ENCODE results near the gene EXOC3.
"Not testable (repeated sequence)": the region's sequence is repeated elsewhere in the genome, so short reads cannot be mapped to it uniquely, and the experiment has no call there.

Gene EXOC3

GRCh38 chr5:473551-474192 lies 30.7 kb downstream of the EXOC3 start:
- DNase-seq (ENCODE audit: low spot score) = no peak

- not testable (repeated sequence) for DNase-seq (ENCODE audit: low spot score)
Observed at GRCh38 chr5:474232-474839, 31.4 kb downstream of the EXOC3 start.

GRCh38 chr5:474840-475661 lies 32.1 kb downstream of the EXOC3 start:
- DNase-seq (ENCODE audit: low spot score) = no peak

- DNase-seq (ENCODE audit: low spot score) = no peak
Observed at GRCh38 chr5:475704-476101, 32.7 kb downstream of the EXOC3 start.

GRCh38 chr5:476102-476813 lies 33.3 kb downstream of the EXOC3 start:
- DNase-seq (ENCODE audit: low spot score) = no peak

- DNase-seq (ENCODE audit: low spot score) = no peak
Observed at GRCh38 chr5:476814-477175, 33.8 kb downstream of the EXOC3 start.

GRCh38 chr5:477247-477646 lies 34.3 kb downstream of the EXOC3 start:
- DNase-seq (ENCODE audit: low spot score) = no peak

GRCh38 chr5:477871-478270 lies 34.9 kb downstream of the EXOC3 start:
- DNase-seq (ENCODE audit: low spot score) = no peak

GRCh38 chr5:478369-478981 lies 35.5 kb downstream of the EXOC3 start:
- DNase-seq (ENCODE audit: low spot score) = no peak

GRCh38 chr5:478982-479535 lies 36.1 kb downstream of the EXOC3 start:
- DNase-seq (ENCODE audit: low spot score) = no peak

- DNase-seq (ENCODE audit: low spot score) = no peak
Observed at GRCh38 chr5:479566-480319, 36.8 kb downstream of the EXOC3 start.

GRCh38 chr5:481347-481746 lies 38.4 kb downstream of the EXOC3 start:
- DNase-seq (ENCODE audit: low spot score) = no peak

GRCh38 chr5:482021-482420 lies 39.0 kb downstream of the EXOC3 start:
- no peak for DNase-seq (ENCODE audit: low spot score)

- no peak for DNase-seq (ENCODE audit: low spot score)
Observed at GRCh38 chr5:482506-482905, 39.5 kb downstream of the EXOC3 start.

GRCh38 chr5:483011-483410 lies 40.0 kb downstream of the EXOC3 start:
- no peak for DNase-seq (ENCODE audit: low spot score)

- no peak for DNase-seq (ENCODE audit: low spot score)
Observed at GRCh38 chr5:483434-484140, 40.6 kb downstream of the EXOC3 start.

GRCh38 chr5:484556-484955 lies 41.6 kb downstream of the EXOC3 start:
- DNase-seq (ENCODE audit: low spot score) = no peak

GRCh38 chr5:485113-485945 lies 42.4 kb downstream of the EXOC3 start:
- DNase-seq (ENCODE audit: low spot score) = no peak

- DNase-seq (ENCODE audit: low spot score) = no peak
Observed at GRCh38 chr5:485946-486491, 43.0 kb downstream of the EXOC3 start.

Measured in CD4-positive, alpha-beta T cell treated with Interleukin-6 at 100 ng/mL for 8 hours (primary cell).